Gastrocnemius medialis (tissue), 4 donors: ENCODE results near the gene ZNF341. TPM values are rescaled to one million over a fixed set of nuclear protein-coding genes. Genes with fewer than 3 reads are reported as not detected.

Experiments used
- ATAC-seq, 2 donors: fragments of 150-250 bp; one replicate each; pipeline ENCODE4 v1.9.1; 2016
- DNase-seq, 2 donors: peaks; one replicate each; pipeline ENCODE4 v3.0.0-alpha.2; 2019
- H3K27ac ChIP-seq, 4 donors: fragments of 200-600 bp; sonication (generic); 1 replicate in 1 of 4; 2 replicates in 3 of 4; pipeline ENCODE4 v1.5.1; 2016 to 2018; ENCODE audit warnings: mild to moderate bottlenecking in 2 of 4, moderate library complexity in 1 of 4
- H3K27me3 ChIP-seq, 3 donors: fragments of 200-600 bp; sonication (generic) in 2 of 3; 1 replicate in 1 of 3; 2 replicates in 2 of 3; pipeline versions ENCODE4 v1.5.1 to v1.6.0; 2016 to 2019; ENCODE audit warnings: mild to moderate bottlenecking in 1 of 3, moderate library complexity in 1 of 3
- H3K36me3 ChIP-seq, 2 donors: fragments of 200-600 bp; sonication (generic) in 1 of 2; one replicate each; pipeline ENCODE4 v1.5.1; 2017 to 2018
- H3K4me1 ChIP-seq, 2 donors: fragments of 200-600 bp; sonication (generic) in 1 of 2; one replicate each; pipeline ENCODE4 v1.5.1; 2016 to 2017; ENCODE audit warnings: mild to moderate bottlenecking in 2 of 2
- H3K4me3 ChIP-seq, 4 donors: fragments of 200-600 bp; sonication (generic) in 3 of 4; 1 replicate in 1 of 4; 2 replicates in 3 of 4; pipeline ENCODE4 v1.5.1; 2016 to 2019; ENCODE audit warnings: mild to moderate bottlenecking in 2 of 4
- H3K9me3 ChIP-seq, 3 donors: fragments of 200-600 bp; sonication (generic) in 2 of 3; 1 replicate in 1 of 3; 2 replicates in 2 of 3; pipeline ENCODE4 v1.5.1; 2016 to 2019
- POLR2A ChIP-seq, 2 donors: fragments of 450-650 bp; IDR thresholded peaks; one replicate each; pipeline ENCODE4 v1.6.1; 2017; ENCODE audit warnings: antibody characterized with exemption in 2 of 2, mild to moderate bottlenecking in 2 of 2, moderate library complexity in 2 of 2
- in situ Hi-C, 4 donors: fragments of 200-750 bp; cut with MboI; loops; one replicate each; pipeline versions ENCODE4 v1.15.0 to v1.8.0; 2017; ENCODE audit warnings: low sequenced_read_pairs in 4 of 4
- intact Hi-C: fragments of 100-400 bp; cut with DNase I; formaldehyde crosslinking; loops from one replicate; pipeline ENCODE4 v1.15.1; 2023; ENCODE audit warnings: low total_unique reads
- total RNA-seq, 4 donors: library from RNA; depleted of rRNA; stranded (reverse); fragments of >200 nt; gene quantifications; one replicate each; pipeline versions ENCODE4 v1.1.0 to v1.2.3, GENCODE V29; 2016
- TF ChIP-seq, protein P1 (sequence below), 5 experiments: fragments of 450-650 bp in 3 of 5; fragments of 200-600 bp in 2 of 5; sonication (generic) in 2 of 5; IDR thresholded peaks in 4 of 5; conservative IDR thresholded peaks in 1 of 5; 1 replicate in 4 of 5; 2 replicates in 1 of 5; pipeline ENCODE4 v1.5.1; 2016 to 2019; ENCODE audit warnings: antibody characterized with exemption in 5 of 5, mild to moderate bottlenecking in 3 of 5, moderate library complexity in 3 of 5

ZNF341 gene
- total RNA-seq, 4 donors from 2014 or later, result 1.8 to 4.6 (median 2.6) TPM

DNA sequence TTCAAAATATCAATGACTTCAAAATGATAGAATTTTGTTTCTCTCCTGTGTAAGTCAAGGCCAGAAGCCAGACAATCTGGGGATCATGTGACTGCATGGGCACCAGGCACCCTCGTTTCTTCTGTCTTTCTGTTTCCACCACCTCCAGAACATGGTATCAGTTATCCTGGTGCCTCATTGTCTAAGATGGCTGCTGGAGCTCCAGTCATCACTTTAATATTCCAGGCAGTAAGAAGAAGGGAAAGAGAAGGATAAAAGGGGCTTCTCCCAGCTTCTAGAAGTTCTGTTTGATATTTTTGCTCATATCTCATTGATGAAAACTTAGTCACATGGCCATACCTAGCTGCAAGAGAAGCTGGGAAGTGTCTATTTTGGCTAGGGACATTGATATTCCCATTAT is 25.7 kb downstream of the ZNF341 start:
- DNase-seq (no peak), ATAC-seq (no peak)
- H3K36me3 ChIP-seq, result peaks cover 0 to 49% of the 10 kb centered on the region in 2 donors
- no peaks in the 10 kb centered on the region for H3K4me1 ChIP-seq
- no peak for TF ChIP-seq POLR2A (IDR thresholded peaks at IDR 0.05)
- TF ChIP-seq, protein P1, sequence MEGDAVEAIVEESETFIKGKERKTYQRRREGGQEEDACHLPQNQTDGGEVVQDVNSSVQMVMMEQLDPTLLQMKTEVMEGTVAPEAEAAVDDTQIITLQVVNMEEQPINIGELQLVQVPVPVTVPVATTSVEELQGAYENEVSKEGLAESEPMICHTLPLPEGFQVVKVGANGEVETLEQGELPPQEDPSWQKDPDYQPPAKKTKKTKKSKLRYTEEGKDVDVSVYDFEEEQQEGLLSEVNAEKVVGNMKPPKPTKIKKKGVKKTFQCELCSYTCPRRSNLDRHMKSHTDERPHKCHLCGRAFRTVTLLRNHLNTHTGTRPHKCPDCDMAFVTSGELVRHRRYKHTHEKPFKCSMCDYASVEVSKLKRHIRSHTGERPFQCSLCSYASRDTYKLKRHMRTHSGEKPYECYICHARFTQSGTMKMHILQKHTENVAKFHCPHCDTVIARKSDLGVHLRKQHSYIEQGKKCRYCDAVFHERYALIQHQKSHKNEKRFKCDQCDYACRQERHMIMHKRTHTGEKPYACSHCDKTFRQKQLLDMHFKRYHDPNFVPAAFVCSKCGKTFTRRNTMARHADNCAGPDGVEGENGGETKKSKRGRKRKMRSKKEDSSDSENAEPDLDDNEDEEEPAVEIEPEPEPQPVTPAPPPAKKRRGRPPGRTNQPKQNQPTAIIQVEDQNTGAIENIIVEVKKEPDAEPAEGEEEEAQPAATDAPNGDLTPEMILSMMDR (IDR thresholded peaks at IDR 0.05 in 4 of 5, conservative IDR thresholded peaks at IDR 0.05 in 1 of 5), result no peak
- no peaks in the 10 kb centered on the region for H3K9me3 ChIP-seq
- H3K27me3 ChIP-seq, result no peaks in the 10 kb centered on the region
- no peak overlapping the region for H3K27ac ChIP-seq
- intact Hi-C loops (no loop called here), in situ Hi-C loops (no loop called here)
- no peak overlapping the region for H3K4me3 ChIP-seq

- no peak for DNase-seq
- Histone ChIP-seq H3K4me3 (no peak overlapping the region), H3K4me1 (no peaks in the 10 kb centered on the region), H3K27ac (no peak overlapping the region), H3K9me3 (no peaks in the 10 kb centered on the region), H3K27me3 (no peaks in the 10 kb centered on the region), H3K36me3 (peaks cover 0 to 30% of the 10 kb centered on the region in 2 donors)
- TF ChIP-seq, protein P1 (IDR thresholded peaks at IDR 0.05 in 4 of 5, conservative IDR thresholded peaks at IDR 0.05 in 1 of 5), result no peak
- TF ChIP-seq POLR2A (IDR thresholded peaks at IDR 0.05), result no peak
- intact Hi-C loops (no loop called here), in situ Hi-C loops (no loop called here)
- ATAC-seq, result no peak
Measured at GRCh38 chr20:33761698-33762250, 30.0 kb downstream of the ZNF341 start.

GRCh38 chr20:33765099-33765498 is 33.3 kb downstream of the ZNF341 start:
- in situ Hi-C loops, result no loop called here
- Histone ChIP-seq H3K27me3 (no peaks in the 10 kb centered on the region), H3K4me1 (no peaks in the 10 kb centered on the region), H3K36me3 (peaks cover 0 to 32% of the 10 kb centered on the region in 2 donors), H3K9me3 (no peaks in the 10 kb centered on the region), H3K4me3 (no peak overlapping the region), H3K27ac (no peak overlapping the region)
- no peak for DNase-seq
- no peak for TF ChIP-seq POLR2A (IDR thresholded peaks at IDR 0.05)
- TF ChIP-seq, protein P1 (IDR thresholded peaks at IDR 0.05 in 4 of 5, conservative IDR thresholded peaks at IDR 0.05 in 1 of 5), result no peak
- intact Hi-C loops, result no loop called here
- no peak for ATAC-seq

GRCh38 chr20:33765592-33765991 is 33.8 kb downstream of the ZNF341 start:
- in situ Hi-C loops, result no loop called here
- TF ChIP-seq, protein P1 (IDR thresholded peaks at IDR 0.05 in 4 of 5, conservative IDR thresholded peaks at IDR 0.05 in 1 of 5), result no peak
- TF ChIP-seq POLR2A (IDR thresholded peaks at IDR 0.05), result no peak

GRCh38 chr20:33766686-33767085 is 34.9 kb downstream of the ZNF341 start:
- H3K9me3 ChIP-seq, result no peaks in the 10 kb centered on the region
- intact Hi-C loops (no loop called here), in situ Hi-C loops (no loop called here)
- no peak overlapping the region for H3K4me3 ChIP-seq
- no peak for TF ChIP-seq POLR2A (IDR thresholded peaks at IDR 0.05)
- TF ChIP-seq, protein P1 (IDR thresholded peaks at IDR 0.05 in 4 of 5, conservative IDR thresholded peaks at IDR 0.05 in 1 of 5), result no peak
- no peak overlapping the region for H3K27ac ChIP-seq
- no peak for DNase-seq
- no peaks in the 10 kb centered on the region for H3K27me3 ChIP-seq
- H3K4me1 ChIP-seq, result no peaks in the 10 kb centered on the region
- H3K36me3 ChIP-seq, result peaks cover 0 to 29% of the 10 kb centered on the region in 2 donors
- ATAC-seq, result no peak

More at GRCh38 chr20:33765592-33765991, 33.8 kb downstream of the ZNF341 start:
- Histone ChIP-seq H3K36me3 (peaks cover 0 to 33% of the 10 kb centered on the region in 2 donors), H3K4me3 (no peak overlapping the region), H3K4me1 (no peaks in the 10 kb centered on the region), H3K9me3 (no peaks in the 10 kb centered on the region), H3K27ac (no peak overlapping the region), H3K27me3 (no peaks in the 10 kb centered on the region)
- ATAC-seq (no peak), DNase-seq (no peak)
- intact Hi-C loops, result no loop called here
